GM12801 (cell line): ENCODE data around the gene CHMP6.

ENCODE experiments used
- TF ChIP-seq, protein P1 (sequence below): IDR thresholded peaks from one replicate; pipeline ENCODE4 v1.5.1; 2011; ENCODE audit warnings: control low read depth; ENCODE audit not compliant: insufficient read length; ENCODE audit errors: extremely low read depth

The CHMP6 gene

GRCh38 chr17:81046770-81047359, 55.2 kb downstream of the CHMP6 start:
- TF ChIP-seq, protein P1, sequence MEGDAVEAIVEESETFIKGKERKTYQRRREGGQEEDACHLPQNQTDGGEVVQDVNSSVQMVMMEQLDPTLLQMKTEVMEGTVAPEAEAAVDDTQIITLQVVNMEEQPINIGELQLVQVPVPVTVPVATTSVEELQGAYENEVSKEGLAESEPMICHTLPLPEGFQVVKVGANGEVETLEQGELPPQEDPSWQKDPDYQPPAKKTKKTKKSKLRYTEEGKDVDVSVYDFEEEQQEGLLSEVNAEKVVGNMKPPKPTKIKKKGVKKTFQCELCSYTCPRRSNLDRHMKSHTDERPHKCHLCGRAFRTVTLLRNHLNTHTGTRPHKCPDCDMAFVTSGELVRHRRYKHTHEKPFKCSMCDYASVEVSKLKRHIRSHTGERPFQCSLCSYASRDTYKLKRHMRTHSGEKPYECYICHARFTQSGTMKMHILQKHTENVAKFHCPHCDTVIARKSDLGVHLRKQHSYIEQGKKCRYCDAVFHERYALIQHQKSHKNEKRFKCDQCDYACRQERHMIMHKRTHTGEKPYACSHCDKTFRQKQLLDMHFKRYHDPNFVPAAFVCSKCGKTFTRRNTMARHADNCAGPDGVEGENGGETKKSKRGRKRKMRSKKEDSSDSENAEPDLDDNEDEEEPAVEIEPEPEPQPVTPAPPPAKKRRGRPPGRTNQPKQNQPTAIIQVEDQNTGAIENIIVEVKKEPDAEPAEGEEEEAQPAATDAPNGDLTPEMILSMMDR, result no peak

- TF ChIP-seq, protein P1, result no peak
These were observed 57.3 kb downstream of the CHMP6 start for GRCh38 chr17:81048827-81049371.

DNA sequence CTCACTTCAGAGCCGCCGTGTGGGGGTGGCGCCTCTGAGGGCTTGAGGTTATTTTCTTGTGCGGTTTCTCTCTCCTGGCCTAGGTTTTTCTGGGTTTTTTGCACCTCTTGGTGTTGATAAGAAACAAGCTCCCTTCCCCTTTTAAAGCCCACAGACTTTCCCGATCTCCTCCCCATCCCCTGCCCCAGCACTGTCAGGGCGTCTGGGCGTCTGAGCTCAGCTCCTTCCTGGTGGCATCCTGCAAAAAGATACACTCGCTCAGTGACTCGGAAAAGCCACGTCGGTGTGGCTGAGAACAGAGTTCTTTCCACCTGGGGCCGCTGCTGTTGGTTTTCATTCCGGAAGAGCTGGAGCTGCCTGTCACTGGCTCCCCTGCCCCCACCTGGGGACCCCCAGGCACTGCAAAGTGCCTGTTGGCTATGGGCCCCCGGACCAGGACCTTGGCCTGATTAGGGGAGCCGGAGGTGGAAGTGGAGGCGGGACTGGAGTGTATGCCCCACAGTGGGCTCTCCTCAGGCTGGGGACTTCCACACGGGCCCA, 57.8 kb downstream of the CHMP6 start:
- TF ChIP-seq, protein P1, result no peak
